Memory B cell (primary cell): ENCODE measurements around the gene EDEM1.

Experiments used
- ATAC-seq: fragments of 150-1000 bp; cut with Tn5 transposase; 2 replicates; pipeline ENCODE4 v1.10.0; 2021; ENCODE audit warnings: low read depth, mild to moderate bottlenecking, moderate library complexity
- DNase-seq, 2 donors: peaks; one replicate each; pipeline ENCODE4 v3.0.0; 2022; ENCODE audit warnings: low spot score in 2 of 2
- H3K27ac Mint-ChIP-seq: one replicate; pipeline ENCODE4 v1.8.0; 2022; ENCODE audit warnings: mild to moderate bottlenecking, moderate library complexity, mixed read lengths
- H3K27me3 Mint-ChIP-seq: one replicate; pipeline ENCODE4 v1.8.0; 2022; ENCODE audit warnings: mixed read lengths
- H3K36me3 Mint-ChIP-seq: one replicate; pipeline ENCODE4 v1.8.0; 2022; ENCODE audit warnings: mild to moderate bottlenecking, mixed read lengths
- H3K4me1 Mint-ChIP-seq: one replicate; pipeline ENCODE4 v1.8.0; 2022; ENCODE audit warnings: mixed read lengths
- H3K4me3 Mint-ChIP-seq: one replicate; pipeline ENCODE4 v1.8.0; 2022; ENCODE audit warnings: mild to moderate bottlenecking, moderate library complexity, mixed read lengths
- H3K9me3 Mint-ChIP-seq: one replicate; pipeline ENCODE4 v1.8.0; 2022; ENCODE audit warnings: mixed read lengths

Gene EDEM1

GRCh38 chr3:5186858-5187155 is 700 bp upstream of the EDEM1 start:
- Mint-ChIP-seq H3K27me3 (no peaks in the 10 kb centered on the region), H3K27ac (peak overlapping the region; percentile 99), H3K4me3 (peak overlapping the region; percentile 94), H3K36me3 (peaks cover 13% of the 10 kb centered on the region), H3K9me3 (no peaks in the 10 kb centered on the region), H3K4me1 (peaks cover 30% of the 10 kb centered on the region)
- DNase-seq = no peak
- ATAC-seq = no peak

- peak; percentile 21 for ATAC-seq
- peak overlapping the region; percentile 99 for H3K27ac Mint-ChIP-seq
- DNase-seq = peak in 1 of 2 donors; percentile 54
- H3K4me1 Mint-ChIP-seq = peaks cover 36% of the 10 kb centered on the region
- H3K9me3 Mint-ChIP-seq = no peaks in the 10 kb centered on the region
- H3K4me3 Mint-ChIP-seq = peak overlapping the region; percentile 99
- H3K27me3 Mint-ChIP-seq = no peaks in the 10 kb centered on the region
- H3K36me3 Mint-ChIP-seq = peaks cover 15% of the 10 kb centered on the region
Measured at GRCh38 chr3:5187920-5188418, 462 bp downstream of the EDEM1 start.

GRCh38 chr3:5188419-5189221 is 1.1 kb downstream of the EDEM1 start:
- Mint-ChIP-seq H3K27me3 (no peaks in the 10 kb centered on the region), H3K4me3 (peak overlapping the region; percentile 99), H3K36me3 (peaks cover 15% of the 10 kb centered on the region), H3K9me3 (no peaks in the 10 kb centered on the region), H3K4me1 (peaks cover 35% of the 10 kb centered on the region), H3K27ac (peak overlapping the region; percentile 99)
- ATAC-seq = peak; percentile 34
- peak; percentile 65 for DNase-seq

DNA sequence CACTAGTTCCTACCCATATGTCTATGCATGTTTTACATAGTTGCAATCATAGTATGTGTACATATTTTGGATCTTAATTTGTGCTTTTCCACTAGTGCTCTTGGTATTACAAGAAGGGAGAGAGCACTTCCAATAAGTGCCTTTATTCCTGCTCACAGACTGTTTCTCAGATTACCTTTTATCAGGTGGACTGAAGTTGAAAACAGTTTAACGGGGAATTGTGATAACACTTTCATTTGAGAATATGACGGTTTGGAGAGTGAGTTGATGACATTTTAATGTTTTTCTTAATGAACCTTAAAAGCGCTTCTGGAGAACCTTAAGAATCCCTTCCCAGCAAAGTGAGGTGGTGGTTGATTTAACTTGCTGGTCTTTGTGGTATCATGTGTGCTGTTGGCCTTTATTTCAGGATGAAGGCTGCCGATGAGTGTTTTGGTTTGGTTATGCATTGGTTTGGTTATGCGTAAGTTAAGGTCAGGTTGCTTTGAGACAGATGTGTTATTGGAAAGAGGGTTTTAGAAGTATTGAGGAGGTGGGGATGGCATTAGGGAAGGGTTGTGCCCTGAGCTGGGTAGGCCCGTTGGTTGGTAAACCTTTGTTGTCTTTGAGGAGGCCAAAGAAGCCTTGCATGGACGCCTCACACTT is 2.8 kb downstream of the EDEM1 start:
- peak overlapping the region; percentile 99 for H3K27ac Mint-ChIP-seq
- DNase-seq = no peak
- peaks cover 25% of the 10 kb centered on the region for H3K36me3 Mint-ChIP-seq
- H3K9me3 Mint-ChIP-seq = no peaks in the 10 kb centered on the region
- H3K4me1 Mint-ChIP-seq = peaks cover 46% of the 10 kb centered on the region
- no peak for ATAC-seq
- peak overlapping the region; percentile 99 for H3K4me3 Mint-ChIP-seq
- H3K27me3 Mint-ChIP-seq = no peaks in the 10 kb centered on the region

DNA sequence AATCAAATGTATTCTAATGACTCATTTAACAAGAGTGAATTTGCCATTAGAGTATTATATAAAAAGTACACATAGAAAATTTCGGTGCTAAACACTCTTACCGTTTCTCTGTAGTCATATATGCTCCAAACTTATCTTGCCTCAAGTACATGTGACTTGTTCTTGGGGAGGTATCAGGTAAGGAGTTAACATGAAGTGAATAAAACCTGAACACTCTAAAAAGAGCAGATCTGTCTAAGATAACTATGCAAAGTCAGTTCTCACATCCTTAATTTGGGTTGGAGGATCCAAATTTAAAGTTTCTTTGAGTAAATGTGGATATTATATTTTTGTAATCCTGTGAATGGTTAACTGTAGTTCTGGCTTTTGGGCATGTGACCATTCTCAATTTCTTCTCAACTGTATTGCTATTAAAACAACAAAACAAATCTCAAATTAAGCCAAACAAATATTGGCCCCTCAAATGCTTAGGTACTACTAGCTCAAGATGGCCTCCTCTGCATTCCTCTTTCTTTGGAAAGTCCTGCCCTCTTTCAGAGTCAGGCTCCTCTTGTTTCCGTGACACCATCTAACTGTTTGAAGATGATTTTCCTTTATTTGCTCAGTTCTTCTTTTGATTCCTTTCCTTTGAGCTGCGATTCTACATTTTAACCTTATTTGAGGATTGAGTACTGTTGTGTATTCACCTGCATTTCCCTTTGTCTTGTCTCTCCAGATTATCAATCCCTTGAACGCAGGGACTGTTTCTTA is 4.2 kb downstream of the EDEM1 start:
- DNase-seq = no peak
- ATAC-seq = no peak
- H3K4me1 Mint-ChIP-seq = peaks cover 47% of the 10 kb centered on the region
- peaks cover 27% of the 10 kb centered on the region for H3K36me3 Mint-ChIP-seq
- H3K27me3 Mint-ChIP-seq = no peaks in the 10 kb centered on the region
- peak overlapping the region; percentile 75 for H3K4me3 Mint-ChIP-seq
- no peaks in the 10 kb centered on the region for H3K9me3 Mint-ChIP-seq
- H3K27ac Mint-ChIP-seq = peak overlapping the region; percentile 92

DNA sequence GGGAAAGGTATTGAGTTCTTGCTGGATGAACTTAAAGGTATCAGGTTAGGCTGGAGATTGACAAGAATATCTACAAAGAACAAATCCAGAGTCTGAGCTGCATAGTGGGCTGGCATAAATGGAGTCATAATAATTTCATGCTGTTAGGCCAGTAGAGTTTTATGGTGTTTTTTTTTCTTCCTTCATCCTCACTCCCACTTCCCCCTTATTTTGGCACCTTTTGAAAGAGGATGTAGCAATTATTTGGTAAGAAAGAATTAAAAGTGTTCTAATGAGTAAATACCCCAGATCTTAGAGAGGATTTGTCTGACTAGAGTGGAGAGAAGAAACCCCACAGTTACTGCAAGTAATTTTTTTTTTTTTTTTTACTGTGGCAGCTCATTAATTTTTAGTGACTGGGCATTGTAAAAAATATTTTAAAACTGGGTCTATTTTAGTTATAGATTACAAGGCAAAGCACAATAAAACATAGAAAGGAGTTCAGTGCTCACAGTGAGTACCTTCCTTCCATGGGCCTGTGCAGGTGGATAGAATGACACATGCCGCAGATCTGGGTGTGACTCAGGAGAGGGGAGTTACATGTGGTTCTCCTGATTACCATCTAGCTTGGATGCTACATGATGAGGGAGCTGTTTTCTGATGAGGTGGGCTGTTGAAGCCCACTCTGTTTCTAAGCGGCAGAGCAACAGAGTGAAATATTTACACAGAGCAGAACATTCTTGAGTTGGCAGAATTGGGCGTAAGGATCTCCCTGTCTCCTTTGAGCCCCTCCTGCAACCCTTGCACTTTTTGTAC is 5.3 kb downstream of the EDEM1 start:
- Mint-ChIP-seq H3K9me3 (peaks cover 3% of the 10 kb centered on the region), H3K36me3 (peaks cover 37% of the 10 kb centered on the region), H3K27ac (peak overlapping the region; percentile 92), H3K4me1 (peaks cover 57% of the 10 kb centered on the region), H3K27me3 (no peaks in the 10 kb centered on the region), H3K4me3 (peak overlapping the region; percentile 75)
- ATAC-seq (no peak), DNase-seq (no peak)

DNA sequence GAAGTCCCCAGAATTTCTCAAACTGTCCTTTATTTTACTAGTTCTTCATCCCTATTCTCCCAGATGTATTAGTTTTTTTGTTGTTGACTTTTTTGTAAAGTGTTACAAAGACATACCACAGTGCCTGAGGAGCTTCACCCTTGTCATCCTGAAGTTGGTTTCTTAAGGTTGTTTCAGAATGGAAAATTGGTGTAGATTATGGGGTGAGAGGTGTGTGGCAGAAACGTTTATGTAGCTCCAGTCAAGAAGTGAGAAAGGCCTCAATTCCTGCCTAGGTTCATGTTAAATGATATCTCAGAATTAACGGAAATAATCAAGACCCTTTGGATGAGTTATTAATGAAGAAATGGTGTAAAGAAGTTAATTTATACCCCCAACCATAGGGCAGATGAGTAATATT is 6.8 kb downstream of the EDEM1 start:
- Mint-ChIP-seq H3K4me1 (peaks cover 66% of the 10 kb centered on the region), H3K27ac (peak overlapping the region; percentile 97), H3K27me3 (no peaks in the 10 kb centered on the region), H3K4me3 (peak overlapping the region; percentile 31), H3K9me3 (peaks cover 3% of the 10 kb centered on the region), H3K36me3 (peaks cover 36% of the 10 kb centered on the region)
- DNase-seq (no peak), ATAC-seq (no peak)

DNA sequence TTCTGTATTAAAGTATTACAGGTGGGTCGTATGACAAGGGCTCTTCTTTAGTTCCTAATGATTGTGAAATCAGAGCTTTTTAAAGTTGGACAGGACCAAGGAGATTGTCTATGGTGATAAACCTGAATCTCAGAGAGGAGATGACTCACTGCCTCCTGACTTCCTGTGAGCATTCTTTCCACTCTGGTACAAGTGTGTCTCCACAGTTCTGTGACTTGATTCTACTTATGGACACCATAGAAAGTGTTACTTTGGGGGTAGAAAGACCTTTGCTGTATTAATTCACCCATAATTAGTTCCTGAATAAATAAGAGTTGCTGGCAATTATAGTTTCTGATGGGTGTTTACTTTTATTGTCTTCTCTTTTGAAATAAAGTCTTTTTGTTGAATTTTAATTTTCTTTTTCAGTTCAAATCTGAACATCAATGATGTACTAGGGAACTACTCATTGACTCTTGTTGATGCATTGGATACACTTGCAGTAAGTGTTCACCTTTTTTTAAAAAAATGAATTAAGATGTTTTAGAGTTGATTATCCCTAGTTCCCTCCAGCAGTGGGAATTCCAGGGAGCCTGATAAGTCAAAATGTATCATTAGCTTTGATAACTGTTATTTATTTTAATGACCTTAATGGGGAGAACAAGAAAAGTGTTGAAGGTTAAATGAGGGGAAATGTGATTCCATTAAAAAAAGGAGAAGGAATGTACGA is 7.4 kb downstream of the EDEM1 start:
- H3K9me3 Mint-ChIP-seq = peaks cover 3% of the 10 kb centered on the region
- ATAC-seq = no peak
- peak overlapping the region; percentile 18 for H3K4me3 Mint-ChIP-seq
- DNase-seq = no peak
- H3K4me1 Mint-ChIP-seq = peaks cover 68% of the 10 kb centered on the region
- H3K36me3 Mint-ChIP-seq = peaks cover 37% of the 10 kb centered on the region
- H3K27me3 Mint-ChIP-seq = no peaks in the 10 kb centered on the region
- H3K27ac Mint-ChIP-seq = peak overlapping the region; percentile 97

DNA sequence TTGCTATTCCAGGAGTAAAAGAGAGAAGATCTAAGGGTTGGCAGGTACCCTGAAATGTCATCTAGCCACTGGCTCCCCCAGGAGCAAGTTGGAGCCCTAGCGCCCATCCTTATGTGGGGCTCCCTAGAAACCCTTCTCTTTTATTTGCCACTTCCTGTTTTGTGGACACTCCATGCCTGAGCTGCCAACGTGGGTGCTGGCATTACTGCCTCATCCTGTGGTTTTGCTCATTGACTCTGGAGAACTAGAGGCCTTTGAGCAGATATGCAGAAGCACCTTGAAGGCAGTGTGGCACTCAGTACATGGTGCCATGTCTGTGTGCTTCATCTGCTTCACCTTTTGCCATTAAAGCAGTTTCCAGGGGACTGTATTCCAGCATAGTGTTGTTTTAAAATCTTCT is 8.1 kb downstream of the EDEM1 start:
- Mint-ChIP-seq H3K4me3 (peak overlapping the region; percentile 8), H3K27ac (peak overlapping the region; percentile 97), H3K36me3 (peaks cover 34% of the 10 kb centered on the region), H3K27me3 (no peaks in the 10 kb centered on the region), H3K9me3 (peaks cover 3% of the 10 kb centered on the region), H3K4me1 (peaks cover 65% of the 10 kb centered on the region)
- ATAC-seq = no peak
- DNase-seq = no peak

DNA sequence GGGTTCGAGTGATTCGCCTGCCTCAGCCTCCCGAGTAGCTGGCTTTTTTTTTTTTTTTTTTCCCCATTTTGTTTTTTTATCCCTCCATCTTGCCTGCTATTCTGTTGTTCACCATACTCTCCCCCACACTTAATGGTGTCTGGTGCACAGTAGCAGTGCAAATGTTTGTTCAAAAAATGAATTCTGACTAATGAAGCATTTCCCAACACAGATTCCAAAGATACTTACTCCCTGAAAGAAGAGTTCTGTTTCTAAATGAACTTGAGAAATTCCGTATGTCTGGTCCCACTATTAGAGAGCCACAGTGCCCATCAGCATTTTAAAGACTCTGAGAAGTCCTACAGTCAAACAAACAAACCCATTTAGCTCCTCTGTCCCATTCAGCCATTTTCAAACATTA is 9.5 kb downstream of the EDEM1 start:
- Mint-ChIP-seq H3K4me3 (peak overlapping the region; percentile 68), H3K4me1 (peaks cover 59% of the 10 kb centered on the region), H3K27ac (peak overlapping the region; percentile 97), H3K27me3 (no peaks in the 10 kb centered on the region), H3K36me3 (peaks cover 37% of the 10 kb centered on the region), H3K9me3 (peaks cover 3% of the 10 kb centered on the region)
- DNase-seq (no peak), ATAC-seq (no peak)

DNA sequence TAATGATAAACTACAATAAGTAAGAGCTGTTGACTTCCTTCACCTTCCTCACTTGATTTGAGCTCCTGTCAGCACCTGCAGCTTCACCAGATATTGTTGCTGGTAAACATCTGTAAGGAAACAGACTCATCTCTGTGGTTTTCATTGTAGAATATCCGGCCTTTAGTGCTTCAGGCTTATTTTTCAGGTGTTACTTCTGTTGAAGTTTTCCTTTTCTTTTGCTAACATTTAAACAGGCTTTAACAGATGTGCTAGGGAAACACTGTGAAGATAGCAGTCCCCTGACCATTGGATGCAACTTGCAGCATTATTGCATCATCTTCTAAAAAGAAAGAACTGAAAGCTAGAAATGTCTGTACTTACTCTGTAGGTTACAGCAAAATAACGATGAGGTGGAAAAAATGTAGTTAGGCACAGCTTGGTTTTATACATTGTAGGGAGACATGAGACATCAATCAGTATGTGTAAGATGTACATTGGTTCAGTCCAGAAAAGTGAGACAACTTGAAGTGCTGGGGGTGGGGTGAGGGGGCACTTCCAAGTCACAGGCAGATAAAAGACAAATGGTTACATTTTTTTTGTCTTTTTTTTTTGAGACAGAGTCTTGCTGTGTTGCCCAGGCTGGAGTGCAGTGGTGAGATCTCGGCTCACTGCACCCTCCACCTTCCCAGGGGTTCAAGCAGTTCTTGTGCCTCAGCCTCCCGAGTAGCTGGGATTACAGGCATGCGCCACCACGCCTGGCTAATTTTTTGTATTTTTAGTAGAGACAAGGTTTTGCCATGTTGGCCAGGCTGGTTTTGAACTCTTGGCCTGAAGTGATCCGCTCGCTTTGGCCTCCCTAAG is 10.2 kb downstream of the EDEM1 start:
- Mint-ChIP-seq H3K27me3 (no peaks in the 10 kb centered on the region), H3K4me3 (peak overlapping the region; percentile 68), H3K9me3 (peaks cover 3% of the 10 kb centered on the region), H3K36me3 (peaks cover 37% of the 10 kb centered on the region), H3K27ac (peak overlapping the region; percentile 97), H3K4me1 (peaks cover 52% of the 10 kb centered on the region)
- peak in 1 of 2 donors; percentile 39 for DNase-seq
- peak; percentile 65 for ATAC-seq

- ATAC-seq (no peak), DNase-seq (no peak)
- Mint-ChIP-seq H3K9me3 (peaks cover 3% of the 10 kb centered on the region), H3K27me3 (no peaks in the 10 kb centered on the region), H3K27ac (peak overlapping the region; percentile 97), H3K36me3 (peaks cover 41% of the 10 kb centered on the region), H3K4me1 (peaks cover 49% of the 10 kb centered on the region), H3K4me3 (peak overlapping the region; percentile 62)
Measured at GRCh38 chr3:5198313-5198677, 10.8 kb downstream of the EDEM1 start.
